NCI-H510A (cell line): ENCODE measurements around the gene POLR2A.

Source experiments
- DNase-seq: peaks from one replicate; lab custom pipeline; 2025; lab: John Stamatoyannopoulos, UW

POLR2A gene

DNA sequence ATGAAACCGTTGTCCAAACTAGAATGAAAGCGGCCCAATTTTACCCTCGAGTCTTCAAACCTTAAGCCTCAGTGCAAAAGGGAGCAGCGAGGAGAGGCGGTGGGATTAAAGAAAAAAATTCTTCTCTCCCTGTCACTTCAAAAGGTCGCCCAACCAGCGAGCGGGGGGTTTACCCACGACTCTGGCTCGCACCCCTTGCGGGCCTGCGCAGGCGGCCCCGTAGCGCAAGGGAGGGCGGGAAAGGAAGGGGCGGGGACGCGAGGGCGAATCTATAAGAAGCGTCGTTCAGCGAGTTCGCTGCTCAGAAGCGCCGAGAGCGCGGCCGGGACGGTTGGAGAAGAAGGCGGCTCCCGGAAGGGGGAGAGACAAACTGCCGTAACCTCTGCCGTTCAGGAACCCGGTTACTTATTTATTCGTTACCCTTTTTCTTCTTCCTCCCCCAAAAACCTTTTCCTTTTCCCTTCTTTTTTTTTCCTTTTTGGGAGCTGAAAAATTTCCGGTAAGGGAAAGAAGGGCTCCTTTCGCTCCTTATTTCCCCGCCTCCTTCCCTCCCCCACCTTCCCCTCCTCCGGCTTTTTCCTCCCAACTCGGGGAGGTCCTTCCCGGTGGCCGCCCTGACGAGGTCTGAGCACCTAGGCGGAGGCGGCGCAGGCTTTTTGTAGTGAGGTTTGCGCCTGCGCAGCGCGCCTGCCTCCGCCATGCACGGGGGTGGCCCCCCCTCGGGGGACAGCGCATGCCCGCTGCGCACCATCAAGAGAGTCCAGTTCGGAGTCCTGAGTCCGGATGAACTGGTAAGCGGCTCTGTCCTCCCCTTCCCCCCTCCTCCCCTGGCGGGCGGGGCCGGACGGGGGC, at the start of gene POLR2A:
Gene POLR2A, plus strand, starts transcription at position 300 of the 852 bp plus-strand sequence.
- peak; percentile 90 for DNase-seq

DNA sequence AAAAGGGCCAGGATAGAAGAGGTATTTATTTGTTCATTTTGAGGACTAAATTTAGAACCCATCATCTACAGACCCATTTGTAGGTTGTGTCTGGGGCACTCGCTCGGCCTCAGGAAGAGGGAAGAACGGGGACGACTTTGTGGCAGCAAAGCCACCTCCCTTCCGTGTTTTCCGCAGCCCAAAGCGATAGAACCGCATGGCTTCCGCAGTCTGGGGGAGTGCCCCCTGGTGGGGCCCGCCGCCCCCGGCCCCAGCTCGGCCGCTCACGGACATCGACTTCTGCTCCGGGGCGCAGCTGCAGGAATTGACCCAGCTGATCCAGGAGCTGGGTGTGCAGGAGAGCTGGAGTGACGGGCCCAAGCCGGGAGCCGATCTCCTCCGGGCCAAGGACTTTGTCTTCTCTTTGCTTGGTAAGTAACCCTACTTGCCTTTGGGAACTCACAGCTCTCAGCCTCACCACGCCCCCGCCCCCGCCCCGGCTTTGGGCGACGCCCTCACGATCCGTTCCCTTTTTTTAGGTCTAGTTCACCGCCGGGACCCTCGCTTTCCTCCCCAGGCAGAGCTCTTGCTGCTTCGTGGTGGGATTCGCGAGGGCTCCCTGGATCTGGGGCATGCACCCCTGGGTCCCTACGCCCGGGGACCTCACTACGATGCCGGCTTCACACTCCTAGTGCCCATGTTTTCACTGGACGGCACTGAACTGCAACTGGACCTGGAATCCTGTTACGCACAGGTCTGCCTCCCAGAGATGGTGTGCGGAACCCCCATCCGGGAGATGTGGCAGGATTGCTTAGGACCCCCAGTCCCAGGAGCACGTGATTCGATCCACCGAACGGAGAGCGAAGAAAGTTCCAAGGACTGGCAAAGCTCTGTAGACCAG, 48.2 kb upstream of the POLR2A start:
- peak; percentile 39 for DNase-seq

DNA sequence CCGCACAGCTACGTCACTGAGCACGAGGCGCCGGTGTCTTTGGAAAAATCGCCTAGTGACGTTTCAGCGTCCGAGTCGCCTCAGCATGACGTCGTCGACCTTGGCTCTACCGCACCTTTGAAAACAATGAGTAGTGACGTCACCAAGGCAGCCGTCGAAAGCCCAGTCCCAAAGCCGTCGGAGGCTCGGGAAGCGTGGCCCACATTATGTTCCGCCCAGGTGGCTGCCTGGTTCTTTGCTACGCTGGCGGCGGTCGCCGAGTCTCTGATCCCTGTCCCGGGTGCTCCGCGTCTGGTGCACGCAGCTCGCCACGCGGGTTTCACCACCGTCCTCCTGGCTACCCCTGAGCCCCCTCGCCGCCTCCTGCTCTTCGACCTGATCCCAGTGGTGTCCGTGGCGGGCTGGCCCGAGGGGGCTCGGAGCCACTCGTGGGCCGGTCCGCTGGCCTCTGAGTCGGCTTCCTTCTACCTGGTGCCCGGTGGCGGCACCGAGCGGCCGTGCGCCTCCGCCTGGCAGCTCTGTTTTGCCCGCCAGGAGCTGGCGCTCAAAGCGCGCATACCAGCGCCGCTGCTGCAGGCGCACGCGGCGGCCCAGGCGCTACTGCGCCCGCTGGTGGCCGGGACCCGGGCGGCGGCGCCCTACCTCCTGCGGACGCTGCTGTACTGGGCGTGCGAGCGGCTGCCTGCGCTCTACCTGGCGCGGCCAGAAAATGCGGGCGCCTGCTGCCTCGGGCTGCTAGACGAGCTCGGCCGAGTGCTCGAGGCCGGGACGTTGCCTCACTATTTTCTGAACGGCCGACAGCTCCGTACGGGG, 47.4 kb upstream of the POLR2A start:
- DNase-seq, result peak; percentile 53

DNA sequence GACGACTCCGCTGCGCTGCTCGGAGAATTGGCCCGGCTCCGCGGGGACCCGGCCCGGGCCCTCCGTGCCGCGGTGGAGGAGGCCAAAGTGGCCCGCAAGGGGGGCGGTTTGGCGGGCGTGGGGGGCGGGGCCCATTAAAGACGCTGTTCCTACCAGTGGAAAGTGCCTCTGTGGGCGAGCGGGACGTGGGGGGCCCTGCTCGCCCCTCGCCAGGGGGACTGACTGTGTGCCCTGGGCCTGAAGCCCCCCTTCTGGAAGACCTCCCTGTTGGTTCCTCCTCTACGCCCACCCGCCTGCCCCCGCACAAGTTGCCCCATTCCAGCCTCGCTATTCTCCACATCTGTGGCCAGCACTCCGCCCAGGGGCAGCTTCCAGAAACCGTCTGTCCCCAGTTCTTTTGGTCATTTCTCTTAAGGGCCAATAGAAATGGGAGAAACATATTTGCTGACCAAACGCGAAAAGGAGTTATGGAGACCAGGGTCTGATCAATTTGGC, 46.8 kb upstream of the POLR2A start:
- no peak for DNase-seq

DNA sequence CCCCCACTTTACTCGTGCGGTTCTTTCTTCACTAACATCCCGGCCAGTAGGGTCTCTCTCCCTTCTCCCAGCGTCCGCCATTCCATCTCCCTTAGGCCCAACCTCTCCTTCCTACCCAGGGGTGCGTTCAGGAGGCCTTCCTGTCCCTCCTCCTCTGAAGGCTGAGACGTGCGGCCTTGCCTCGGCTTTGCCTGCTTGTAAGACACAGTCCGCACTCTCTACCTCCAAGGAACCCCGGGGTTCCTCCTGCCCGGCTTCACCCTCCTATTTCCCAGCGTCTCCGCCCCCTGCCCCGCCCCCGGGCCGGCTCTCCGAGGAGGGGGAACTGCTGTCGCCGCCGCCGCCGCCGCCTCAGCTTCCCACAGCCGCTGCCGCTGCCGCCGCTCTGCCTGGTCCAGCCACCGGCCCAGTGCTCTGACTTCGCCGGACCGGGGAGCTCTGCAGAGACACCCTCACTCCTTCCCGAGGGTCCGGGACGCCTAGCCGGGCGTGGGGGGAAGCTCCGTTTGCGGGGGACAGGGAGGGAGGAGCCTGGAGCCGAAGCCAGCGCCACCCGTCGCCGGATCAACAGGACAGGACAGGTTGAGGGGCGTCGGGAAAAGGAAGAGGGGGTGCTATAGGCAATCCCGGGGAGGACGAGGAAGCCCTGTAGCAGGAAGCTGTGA, 46.1 kb upstream of the POLR2A start:
- no peak for DNase-seq

DNA sequence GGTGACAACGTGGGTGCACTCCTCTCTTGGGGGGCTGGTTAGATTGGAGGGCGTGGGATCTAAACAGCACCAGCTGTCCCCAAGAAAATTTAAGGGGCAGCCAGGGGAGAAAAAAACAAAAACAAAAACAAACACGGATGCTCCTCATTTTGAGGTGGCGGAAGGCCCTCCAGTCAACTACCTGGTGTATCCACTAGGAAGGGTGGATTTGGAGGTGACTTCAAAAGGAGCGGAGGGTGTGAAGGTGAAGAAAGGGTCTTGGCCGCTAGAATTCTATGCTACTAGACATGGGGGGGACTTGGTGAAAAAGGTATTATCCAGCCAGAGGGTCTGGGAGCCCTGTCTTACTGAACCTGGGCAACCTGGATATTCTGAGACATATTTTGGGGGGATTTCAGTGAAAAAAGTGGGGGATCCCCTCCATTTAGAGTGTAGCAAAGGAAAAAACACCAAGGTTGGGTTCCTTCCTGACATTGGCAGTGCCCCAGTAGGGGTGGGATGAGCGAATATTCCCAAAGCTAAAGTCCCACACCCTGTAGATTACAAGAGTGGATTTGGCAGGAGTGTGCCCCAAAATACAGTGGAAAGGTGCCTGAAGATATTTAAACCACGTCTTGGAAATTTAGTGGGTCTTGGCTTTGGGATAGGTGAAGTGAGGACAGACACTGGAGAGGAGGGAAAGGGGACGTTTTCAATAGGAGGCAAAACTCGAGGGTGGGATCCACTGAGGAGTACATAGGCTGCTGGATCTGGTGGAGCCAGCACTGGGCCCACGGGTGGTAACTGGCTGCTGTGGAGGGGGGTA, 45.3 kb upstream of the POLR2A start:
- DNase-seq, result no peak

DNA sequence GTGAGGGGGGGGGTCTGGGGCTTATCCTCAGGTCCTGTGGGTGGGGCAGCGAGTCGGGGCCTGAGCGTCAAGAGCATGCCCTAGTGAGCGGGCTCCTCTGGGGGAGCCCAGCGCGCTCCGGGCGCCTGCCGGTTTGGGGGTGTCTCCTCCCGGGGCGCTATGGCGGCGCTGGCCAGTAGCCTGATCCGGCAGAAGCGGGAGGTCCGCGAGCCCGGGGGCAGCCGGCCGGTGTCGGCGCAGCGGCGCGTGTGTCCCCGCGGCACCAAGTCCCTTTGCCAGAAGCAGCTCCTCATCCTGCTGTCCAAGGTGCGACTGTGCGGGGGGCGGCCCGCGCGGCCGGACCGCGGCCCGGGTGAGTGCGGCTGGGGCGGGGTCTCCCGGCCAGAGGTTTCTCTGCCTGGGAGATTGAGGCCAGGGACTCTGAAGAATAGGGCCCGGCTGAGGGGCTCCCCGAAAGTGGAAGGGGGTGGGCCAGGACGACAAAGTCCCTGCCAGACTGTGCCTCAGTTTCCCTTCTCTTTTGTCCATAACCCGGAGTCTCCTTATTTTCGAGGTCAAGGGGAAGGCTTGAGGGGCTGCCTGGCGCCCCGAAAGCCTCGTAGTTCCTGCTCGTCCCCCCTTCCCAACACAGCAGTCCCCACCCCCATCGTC, 44.6 kb upstream of the POLR2A start, which contains the start of gene FGF11:
Gene FGF11, plus strand, starts transcription at position 51 of the 651 bp plus-strand sequence. Its CDS starts 109 bp downstream, at position 160.
- no peak for DNase-seq

DNA sequence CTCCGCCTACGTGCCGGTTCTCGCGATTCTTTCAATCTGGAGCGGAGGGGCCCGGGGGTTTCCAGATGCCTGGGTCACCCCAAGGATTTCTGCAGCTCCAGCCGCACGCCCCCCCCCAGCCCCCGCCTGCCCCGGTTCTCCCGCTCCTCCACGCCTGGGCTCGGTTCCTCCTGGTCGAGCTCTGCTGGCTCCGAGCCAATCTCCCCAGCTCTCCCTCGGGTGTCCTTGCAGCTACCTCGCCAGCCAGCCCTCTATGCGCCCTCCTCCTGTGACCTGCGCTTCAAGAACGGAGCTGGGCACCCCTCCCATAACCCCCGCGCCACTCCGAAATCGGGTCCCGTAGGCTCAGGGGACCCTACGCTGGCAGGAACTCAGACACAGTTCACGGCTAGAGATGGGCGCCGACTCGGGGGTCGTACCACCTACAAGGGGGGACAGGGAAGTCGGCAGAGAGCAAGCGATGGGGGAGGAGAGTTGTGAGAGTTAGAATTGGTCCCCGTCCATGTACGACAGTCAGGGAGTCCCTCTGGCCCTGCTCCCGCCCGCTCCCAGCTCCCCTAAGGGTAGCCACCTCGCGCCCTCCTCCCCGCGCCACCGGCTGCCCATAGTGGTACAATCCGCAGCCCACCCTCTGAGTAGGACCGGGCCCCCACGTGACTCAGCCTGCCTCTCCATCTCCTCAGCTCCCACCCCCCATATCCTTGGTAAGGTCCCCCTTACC, 43.9 kb upstream of the POLR2A start:
- DNase-seq, result peak; percentile 3

DNA sequence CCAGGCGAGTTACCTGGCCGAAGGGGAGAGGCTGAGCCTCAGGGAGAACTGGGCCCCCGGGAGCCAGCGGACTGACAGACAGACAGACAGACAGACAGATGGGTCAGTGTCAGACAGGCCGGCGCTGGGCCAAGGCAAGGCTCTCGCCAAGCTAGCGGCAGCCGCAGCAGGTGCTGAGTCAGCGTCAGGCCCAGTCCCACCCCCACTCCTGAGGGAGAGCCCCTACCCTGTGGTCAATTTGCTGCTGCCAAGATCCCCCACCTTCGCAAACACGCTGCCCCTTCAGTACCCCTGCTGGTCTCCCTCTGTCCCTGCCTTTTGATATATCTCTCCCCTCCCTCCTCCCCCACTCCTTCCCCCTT, 43.4 kb upstream of the POLR2A start:
- DNase-seq, result no peak

DNA sequence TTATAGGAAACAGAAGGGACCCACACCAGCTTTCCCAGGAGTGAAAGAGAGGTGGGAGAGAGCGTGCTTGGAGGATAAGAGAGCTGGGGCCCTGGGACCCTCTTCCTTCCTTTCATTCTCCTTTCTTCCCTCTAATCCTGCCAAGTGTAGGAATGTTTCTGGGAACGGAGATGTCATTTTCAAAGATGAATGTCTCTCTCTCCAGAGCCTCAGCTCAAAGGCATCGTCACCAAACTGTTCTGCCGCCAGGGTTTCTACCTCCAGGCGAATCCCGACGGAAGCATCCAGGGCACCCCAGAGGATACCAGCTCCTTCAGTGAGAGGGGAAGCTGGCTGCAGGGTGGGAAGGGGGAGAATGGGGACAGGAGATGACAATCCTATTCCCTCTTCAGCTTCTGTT, 42.9 kb upstream of the POLR2A start:
- no peak for DNase-seq

DNA sequence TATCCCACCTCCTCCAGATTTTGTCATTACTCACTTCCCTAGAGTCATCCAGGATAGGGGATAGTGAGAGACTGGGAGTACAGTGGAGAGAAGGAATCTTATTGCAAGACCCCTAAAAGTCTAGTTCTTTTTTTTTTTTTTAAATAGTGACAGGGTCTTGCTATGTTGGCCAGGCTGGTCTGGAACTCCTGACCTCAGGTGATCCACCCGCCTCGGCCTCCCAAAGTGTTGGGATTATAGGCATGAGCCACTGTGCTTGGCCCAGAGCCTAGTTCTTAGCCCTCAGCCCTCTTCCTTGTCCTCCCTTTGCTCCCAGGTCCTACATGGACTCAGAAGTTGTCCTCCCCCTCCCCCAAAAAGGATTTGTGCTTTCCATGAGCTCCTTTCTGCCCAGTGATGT, 42.0 kb upstream of the POLR2A start:
- DNase-seq, result no peak

DNA sequence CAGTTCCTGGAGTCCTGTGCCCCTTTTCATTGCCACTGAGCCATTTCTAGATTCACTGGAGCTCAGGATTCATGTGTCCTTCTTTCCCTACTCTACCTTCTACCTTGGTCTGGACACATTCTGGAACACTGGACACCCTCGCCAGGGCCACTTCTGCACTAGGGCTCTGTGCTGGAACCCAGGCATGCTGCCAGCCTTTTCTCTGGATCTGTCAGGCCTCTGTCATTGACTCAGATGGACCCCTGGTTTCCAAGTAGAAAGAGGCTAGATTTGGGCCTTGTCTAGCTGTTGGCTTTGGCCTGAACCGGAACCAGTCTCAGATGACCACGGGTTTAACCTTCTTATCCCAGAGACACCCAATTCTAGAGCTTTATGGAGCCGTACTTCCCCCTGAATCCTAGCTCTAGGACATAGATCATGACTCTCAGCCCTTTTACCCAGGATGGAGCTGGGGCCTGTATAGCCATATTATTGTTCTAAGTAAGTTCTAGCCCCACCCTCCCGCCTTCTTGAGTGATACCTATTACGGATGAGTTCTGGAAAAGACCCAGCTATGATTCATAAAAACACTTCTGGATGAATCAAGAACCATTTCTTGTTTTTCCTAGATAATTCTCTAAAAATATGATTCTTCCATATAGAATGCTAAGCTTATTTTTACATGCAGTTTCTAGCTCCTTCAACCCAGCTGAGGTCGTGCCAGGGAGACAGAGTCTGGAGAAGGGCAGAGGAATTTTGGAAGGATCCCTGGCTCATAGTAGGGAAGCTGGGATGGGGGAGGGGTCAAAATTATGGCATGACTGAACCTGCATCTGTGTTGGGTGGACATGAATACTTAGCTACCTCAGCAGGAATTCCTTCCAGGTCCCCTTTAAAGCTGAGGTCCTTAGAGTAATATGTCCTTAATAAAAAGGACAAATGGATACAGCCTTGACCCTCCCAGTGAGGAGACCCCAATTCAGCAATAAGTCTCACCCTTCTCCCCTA, 40.4 kb upstream of the POLR2A start:
- DNase-seq, result no peak

DNA sequence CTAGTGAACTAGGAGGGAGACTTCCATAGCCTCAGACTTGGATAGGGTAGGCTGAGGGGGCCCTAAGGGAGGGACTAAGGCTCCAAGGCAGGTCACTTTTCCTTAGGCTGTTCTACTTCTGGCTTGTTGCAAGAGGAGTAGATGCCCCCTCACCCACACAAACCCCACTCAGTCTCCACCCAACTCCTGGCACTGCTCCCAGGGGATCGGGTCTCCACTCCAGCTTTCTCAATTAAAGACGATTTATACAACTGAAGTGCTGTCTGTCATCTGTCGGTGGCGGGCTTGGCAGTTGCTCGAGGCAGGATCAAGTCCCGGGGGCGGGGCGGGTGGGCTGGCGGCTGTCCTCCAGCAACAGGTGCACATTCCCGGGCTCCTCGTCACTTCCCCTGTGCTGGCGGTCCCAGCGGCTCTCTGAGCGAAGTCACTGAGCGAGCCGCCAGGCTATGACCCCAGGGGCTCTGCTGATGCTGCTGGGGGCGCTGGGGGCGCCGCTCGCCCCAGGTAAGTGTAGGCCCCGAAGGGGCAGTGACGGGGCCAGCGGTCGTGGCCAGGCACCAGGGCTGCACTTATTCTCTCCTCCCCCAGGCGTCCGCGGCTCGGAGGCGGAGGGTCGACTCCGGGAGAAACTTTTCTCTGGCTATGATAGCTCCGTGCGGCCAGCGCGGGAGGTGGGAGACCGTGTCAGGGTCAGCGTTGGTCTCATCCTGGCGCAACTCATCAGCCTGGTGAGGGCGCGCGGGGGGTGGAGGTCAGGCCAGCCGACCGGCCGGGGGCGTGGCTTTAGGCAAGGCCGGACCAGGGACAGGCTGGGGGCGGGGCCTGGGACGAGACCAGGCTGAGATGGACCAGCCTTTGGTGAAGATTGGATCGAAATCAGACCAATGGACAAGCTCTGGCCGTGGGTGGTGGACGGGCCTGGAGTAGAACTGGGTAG, 39.2 kb upstream of the POLR2A start, which contains the start of gene CHRNB1:
Gene CHRNB1, plus strand, starts transcription at position 380 of the 937 bp plus-strand sequence. Its CDS starts 67 bp downstream, at position 447.
- peak; percentile 47 for DNase-seq

DNA sequence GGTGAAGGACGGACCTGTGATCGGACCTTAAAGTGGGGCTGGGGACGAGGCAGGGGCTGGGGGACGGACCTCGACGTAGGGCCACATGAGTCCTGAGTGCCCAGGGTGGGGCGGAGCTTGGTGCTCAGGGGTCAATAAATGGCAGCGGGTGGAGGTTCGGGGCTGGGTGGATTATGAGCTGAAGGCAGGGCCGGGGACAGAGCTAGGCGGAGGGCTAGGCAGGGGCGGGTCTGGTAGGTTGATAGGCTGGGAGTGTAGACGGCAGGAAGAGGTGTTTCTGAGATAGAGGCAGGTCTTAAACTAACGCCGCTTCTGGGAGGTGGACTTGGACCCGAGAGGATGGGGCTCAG, 38.6 kb upstream of the POLR2A start:
- peak; percentile 63 for DNase-seq

DNA sequence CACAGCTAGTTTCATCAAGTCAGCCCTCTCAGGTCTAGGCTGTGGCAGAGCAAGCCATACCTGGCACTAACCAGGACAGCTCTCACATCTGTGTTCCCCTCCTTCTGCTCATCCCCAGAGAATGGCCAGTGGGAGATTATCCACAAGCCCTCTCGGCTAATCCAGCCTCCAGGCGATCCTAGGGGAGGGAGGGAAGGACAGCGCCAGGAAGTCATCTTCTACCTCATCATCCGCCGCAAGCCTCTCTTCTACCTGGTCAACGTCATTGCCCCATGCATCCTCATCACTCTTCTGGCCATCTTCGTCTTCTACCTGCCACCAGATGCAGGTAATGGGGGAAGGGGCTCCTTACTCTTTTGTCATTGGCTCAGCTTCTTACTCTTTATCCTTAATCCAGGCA, 35.7 kb upstream of the POLR2A start:
- DNase-seq, result no peak

DNA sequence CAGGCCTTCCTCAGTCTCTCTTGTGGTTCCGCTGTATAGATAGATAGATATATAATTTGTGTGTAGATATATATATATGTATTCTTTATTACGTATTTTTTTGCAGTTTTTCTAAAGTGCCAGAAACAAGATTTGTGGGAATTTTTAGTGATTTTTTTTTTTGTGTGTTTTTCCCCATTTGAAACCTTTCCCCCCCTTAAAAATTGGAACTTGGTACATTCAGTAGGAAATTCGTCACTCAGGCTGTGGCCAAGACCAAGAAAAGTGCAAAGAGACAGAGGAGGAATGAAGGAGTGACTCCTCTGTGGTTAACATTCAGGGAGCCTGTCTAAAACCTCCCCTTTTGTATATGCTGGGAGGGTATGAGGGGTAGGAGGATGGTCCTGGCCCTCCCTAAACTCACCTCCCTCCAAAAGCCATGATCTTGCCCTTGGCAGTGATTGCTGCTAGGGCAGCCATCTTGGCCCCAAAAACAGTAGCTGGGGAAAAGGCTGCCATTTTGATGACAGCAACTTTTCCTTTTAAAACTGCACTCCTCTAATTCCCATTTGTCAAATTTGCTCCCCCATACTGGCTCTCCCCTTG, 24.1 kb upstream of the POLR2A start:
- no peak for DNase-seq
